ENCODE data around the gene ARL10. TPM values are rescaled to one million over a fixed set of nuclear protein-coding genes. Genes with fewer than 3 reads are reported as not detected.
A peak's percentile ranks its signal among the peaks of the same experiment; 100 is the strongest.

Gene ARL10
- polyA plus RNA-seq, 1 experiment = 3.2 TPM

DNA sequence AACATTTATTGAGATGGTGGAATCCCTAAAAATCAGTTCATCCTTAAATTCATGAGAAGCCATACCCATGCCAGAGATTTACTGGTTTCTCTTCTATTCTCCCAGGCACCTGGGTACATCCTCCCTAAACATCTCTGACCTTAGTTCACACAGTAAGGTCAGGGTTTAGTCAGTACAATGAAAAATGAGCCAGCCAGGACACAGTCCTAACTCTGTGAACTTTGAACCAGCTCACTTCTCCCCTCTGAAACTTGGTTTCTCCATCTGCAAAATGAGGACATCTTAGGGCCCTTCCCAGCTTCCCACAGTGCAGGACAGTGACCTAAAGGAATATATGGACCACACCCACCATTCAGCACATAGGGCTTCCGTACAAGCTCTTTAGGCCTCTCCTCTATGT is 21.2 kb downstream of the ARL10 start:
- CTCF ChIA-PET = no interaction called here
- no peaks in the 10 kb centered on the region for H3K27me3 ChIP-seq (ENCODE audit: control insufficient read depth, insufficient read depth, low read length)
- TF ChIP-seq, protein P1, sequence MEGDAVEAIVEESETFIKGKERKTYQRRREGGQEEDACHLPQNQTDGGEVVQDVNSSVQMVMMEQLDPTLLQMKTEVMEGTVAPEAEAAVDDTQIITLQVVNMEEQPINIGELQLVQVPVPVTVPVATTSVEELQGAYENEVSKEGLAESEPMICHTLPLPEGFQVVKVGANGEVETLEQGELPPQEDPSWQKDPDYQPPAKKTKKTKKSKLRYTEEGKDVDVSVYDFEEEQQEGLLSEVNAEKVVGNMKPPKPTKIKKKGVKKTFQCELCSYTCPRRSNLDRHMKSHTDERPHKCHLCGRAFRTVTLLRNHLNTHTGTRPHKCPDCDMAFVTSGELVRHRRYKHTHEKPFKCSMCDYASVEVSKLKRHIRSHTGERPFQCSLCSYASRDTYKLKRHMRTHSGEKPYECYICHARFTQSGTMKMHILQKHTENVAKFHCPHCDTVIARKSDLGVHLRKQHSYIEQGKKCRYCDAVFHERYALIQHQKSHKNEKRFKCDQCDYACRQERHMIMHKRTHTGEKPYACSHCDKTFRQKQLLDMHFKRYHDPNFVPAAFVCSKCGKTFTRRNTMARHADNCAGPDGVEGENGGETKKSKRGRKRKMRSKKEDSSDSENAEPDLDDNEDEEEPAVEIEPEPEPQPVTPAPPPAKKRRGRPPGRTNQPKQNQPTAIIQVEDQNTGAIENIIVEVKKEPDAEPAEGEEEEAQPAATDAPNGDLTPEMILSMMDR (IDR thresholded peaks at IDR 0.05; ENCODE audit: insufficient read depth, low read depth, low read length) = no peak
- peaks cover 12% of the 10 kb centered on the region for H3K36me3 ChIP-seq (ENCODE audit: control insufficient read depth, insufficient read depth, low read length)
- POLR2A ChIA-PET = no interaction called here
- no peak for DNase-seq (ENCODE audit: low read depth)
- H3K4me3 ChIP-seq (ENCODE audit: low read depth, low read length) = no peak overlapping the region

DNA sequence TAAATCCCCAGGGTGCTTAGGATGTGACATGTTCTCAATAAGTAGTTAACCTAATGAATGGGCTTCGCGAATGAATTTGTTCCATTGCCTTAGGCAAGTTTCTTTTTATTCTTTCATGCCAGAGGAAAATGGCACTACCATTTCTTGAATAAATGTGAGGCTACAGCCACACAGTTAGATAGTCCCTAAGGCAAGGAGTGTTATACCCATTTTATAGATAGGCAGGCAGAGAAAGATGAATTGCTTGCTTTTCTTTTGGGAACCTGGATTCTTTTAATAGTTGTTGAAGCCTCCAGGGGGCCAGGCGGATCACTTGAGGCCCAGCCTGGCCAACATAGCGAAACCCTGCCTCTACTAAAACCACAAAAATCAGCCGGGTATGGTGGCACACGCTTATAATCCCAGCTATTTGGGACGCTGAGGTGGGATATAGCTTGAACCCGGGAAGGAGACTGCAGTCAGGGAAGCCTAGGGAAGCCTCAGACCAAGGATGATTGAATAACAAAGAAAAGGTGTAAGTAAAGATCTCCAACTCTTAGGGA is 22.2 kb downstream of the ARL10 start:
- TF ChIP-seq, protein P1 (IDR thresholded peaks at IDR 0.05; ENCODE audit: insufficient read depth, low read depth, low read length) = peak; percentile 12; the same call in 1 of the 2 replicates
- ChIA-PET POLR2A (no interaction called here), CTCF (no interaction called here)
- H3K4me3 ChIP-seq (ENCODE audit: low read depth, low read length) = peak overlapping the region; percentile 77
- no peaks in the 10 kb centered on the region for H3K27me3 ChIP-seq (ENCODE audit: control insufficient read depth, insufficient read depth, low read length)
- peaks cover 15% of the 10 kb centered on the region for H3K36me3 ChIP-seq (ENCODE audit: control insufficient read depth, insufficient read depth, low read length)
- DNase-seq (ENCODE audit: low read depth) = no peak

DNA sequence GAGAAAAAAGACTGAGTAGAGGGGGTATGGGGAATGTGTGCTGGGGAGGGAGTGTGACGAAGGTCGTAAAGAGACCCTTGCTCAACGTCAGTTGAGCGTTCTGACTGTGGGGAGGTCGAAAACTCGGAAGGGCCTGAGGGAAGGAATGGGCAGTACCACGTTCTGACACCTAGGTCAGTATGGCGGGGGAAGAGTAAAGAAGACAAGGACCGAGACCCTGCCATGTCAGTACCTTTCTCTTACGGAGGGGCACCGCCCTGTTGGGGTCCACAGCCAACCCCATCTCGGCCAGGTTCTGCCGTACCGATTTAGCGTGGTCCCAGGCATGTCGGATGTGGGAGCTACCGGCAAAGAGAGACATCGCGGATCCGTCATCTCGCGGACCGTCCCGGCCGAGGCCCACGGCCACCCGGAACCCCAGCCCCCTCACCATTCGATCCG is 22.7 kb downstream of the ARL10 start:
- TF ChIP-seq, protein P1 (IDR thresholded peaks at IDR 0.05; ENCODE audit: insufficient read depth, low read depth, low read length) = no peak
- ChIA-PET POLR2A (no interaction called here), CTCF (no interaction called here)
- H3K36me3 ChIP-seq (ENCODE audit: control insufficient read depth, insufficient read depth, low read length) = peaks cover 21% of the 10 kb centered on the region
- DNase-seq (ENCODE audit: low read depth) = no peak
- H3K4me3 ChIP-seq (ENCODE audit: low read depth, low read length) = peak overlapping the region; percentile 77
- H3K27me3 ChIP-seq (ENCODE audit: control insufficient read depth, insufficient read depth, low read length) = no peaks in the 10 kb centered on the region

DNA sequence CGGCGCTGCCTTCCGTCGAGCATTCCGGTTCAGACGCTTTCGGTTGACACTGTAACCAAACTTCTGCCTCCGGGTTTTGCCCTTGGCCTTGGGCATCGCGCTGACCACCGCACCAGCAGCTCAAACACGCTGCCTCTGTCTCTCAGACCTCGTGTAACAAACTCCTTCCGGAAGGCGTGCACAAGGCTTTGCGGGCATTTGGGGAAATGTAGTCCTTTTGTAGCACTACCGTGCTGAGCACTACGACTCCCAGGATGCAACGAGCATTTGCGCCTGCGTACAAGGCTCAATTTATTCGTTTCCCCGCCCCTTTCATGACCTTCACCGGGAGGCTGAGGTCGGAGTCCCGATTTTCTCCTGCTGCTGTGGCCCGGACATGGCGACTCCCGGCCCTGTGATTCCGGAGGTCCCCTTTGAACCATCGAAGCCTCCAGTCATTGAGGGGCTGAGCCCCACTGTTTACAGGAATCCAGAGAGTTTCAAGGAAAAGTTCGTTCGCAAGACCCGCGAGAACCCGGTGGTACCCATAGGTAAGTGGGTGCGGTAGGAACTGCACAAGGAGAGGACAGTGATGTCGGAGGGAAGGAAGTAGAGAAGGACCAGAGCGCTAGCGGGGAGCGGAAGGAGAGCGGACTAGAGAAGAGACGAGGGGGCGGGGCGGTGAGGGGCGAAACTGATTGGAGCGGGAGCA is 23.3 kb downstream of the ARL10 start, which contains the start of the genes HIGD2A and NOP16:
HIGD2A (plus strand) TSS at position 308 of the 691 bp plus-strand sequence; CDS start at position 377, 69 bp downstream.
NOP16 (minus strand) TSS at position 155 of the 691 bp plus-strand sequence; CDS start at position 96, 59 bp downstream.
- Histone ChIP-seq H3K36me3 (ENCODE audit: control insufficient read depth, insufficient read depth, low read length) (peaks cover 16% of the 10 kb centered on the region), H3K27me3 (ENCODE audit: control insufficient read depth, insufficient read depth, low read length) (no peaks in the 10 kb centered on the region), H3K4me3 (ENCODE audit: low read depth, low read length) (peak within 1 kb of the TSS; percentile 77)
- ChIA-PET POLR2A (no interaction called here), CTCF (no interaction called here)
- TF ChIP-seq, protein P1 (IDR thresholded peaks at IDR 0.05; ENCODE audit: insufficient read depth, low read depth, low read length) = no peak
- peak; percentile 92 for DNase-seq (ENCODE audit: low read depth)

DNA sequence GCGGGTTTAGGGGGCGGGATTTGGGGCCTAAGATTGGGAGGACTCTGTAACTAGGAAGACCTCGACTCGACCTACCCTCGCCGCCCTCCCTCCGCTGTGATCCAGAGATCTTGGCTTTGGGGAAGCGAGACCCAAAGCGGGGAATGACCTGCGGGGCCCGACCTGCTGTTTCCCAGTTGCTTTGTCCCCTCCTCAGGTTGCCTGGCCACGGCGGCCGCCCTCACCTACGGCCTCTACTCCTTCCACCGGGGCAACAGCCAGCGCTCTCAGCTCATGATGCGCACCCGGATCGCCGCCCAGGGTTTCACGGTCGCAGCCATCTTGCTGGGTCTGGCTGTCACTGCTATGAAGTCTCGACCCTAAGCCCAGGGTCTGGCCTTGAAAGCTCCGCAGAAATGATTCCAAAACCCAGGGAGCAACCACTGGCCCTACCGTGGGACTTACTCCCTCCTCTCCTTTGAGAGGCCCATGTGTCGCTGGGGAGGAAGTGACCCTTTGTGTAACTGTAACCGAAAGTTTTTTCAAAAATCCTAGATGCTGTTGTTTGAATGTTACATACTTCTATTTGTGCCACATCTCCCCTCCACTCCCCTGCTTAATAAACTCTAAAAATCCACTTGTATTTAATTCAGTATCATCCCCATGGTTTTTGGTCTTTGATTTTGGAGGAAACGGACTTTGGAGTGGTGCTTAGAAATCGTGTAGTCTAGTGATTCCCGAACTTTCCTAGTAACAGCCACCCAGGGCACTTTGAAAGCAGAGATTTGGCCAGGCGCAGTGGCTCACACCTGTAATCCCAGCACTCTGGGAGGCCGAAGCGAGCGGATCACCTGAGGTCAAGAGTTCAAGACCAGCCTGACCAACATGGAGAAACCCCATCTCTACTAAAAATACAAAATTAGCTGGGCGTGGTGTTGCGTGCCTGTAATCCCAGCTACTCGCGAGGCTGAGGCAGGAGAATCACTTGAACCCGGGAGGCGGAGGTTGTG is 24.1 kb downstream of the ARL10 start:
- Histone ChIP-seq H3K36me3 (ENCODE audit: control insufficient read depth, insufficient read depth, low read length) (peaks cover 17% of the 10 kb centered on the region), H3K27me3 (ENCODE audit: control insufficient read depth, insufficient read depth, low read length) (no peaks in the 10 kb centered on the region), H3K4me3 (ENCODE audit: low read depth, low read length) (peak overlapping the region; percentile 77)
- CTCF ChIA-PET = no interaction called here
- POLR2A ChIA-PET = no interaction called here
- no peak for DNase-seq (ENCODE audit: low read depth)
- TF ChIP-seq, protein P1 (IDR thresholded peaks at IDR 0.05; ENCODE audit: insufficient read depth, low read depth, low read length) = no peak
